Upper lobe of left lung (tissue), 6 donors: ENCODE measurements around the gene CXCL17. TPM values are rescaled to one million over a fixed set of nuclear protein-coding genes. Genes with fewer than 3 reads are reported as not detected.
A peak's percentile ranks its signal among the peaks of the same experiment; 100 is the strongest.

Experiments used
- ATAC-seq, 2 donors: fragments of 200-7000 bp; cut with Tn5 transposase; one replicate each; pipeline ENCODE4 v1.9.1; 2022; ENCODE audit warnings: mild to moderate bottlenecking in 2 of 2, moderate library complexity in 2 of 2; ENCODE audit not compliant: low FRiP score in 2 of 2
- DNase-seq, 2 donors: peaks; one replicate each; pipeline ENCODE4 v3.0.0-alpha.2; 2019 to 2020
- H3K27ac ChIP-seq, 4 donors: fragments of 200-600 bp; sonication (generic); one replicate each; pipeline ENCODE4 v1.5.1; 2016 to 2019
- H3K27me3 ChIP-seq, 4 donors: fragments of 200-600 bp; sonication (generic); one replicate each; pipeline ENCODE4 v1.5.1; 2017 to 2019
- H3K36me3 ChIP-seq, 4 donors: fragments of 200-600 bp; sonication (generic); one replicate each; pipeline ENCODE4 v1.5.1; 2016 to 2019
- H3K4me1 ChIP-seq, 4 donors: fragments of 200-600 bp; sonication (generic); one replicate each; pipeline ENCODE4 v1.5.1; 2018 to 2019
- H3K4me3 ChIP-seq, 4 donors: fragments of 200-600 bp; sonication (generic); one replicate each; pipeline ENCODE4 v1.5.1; 2017 to 2019; ENCODE audit warnings: mild to moderate bottlenecking in 2 of 4, moderate library complexity in 1 of 4
- H3K9me3 ChIP-seq, 4 donors: fragments of 200-600 bp; sonication (generic); one replicate each; pipeline ENCODE4 v1.5.1; 2018 to 2019
- EP300 ChIP-seq, 4 donors: sonication (generic); formaldehyde crosslinking; IDR thresholded peaks; one replicate each; pipeline ENCODE4 v1.5.1; 2017; ENCODE audit warnings: antibody characterized with exemption in 4 of 4, control low read depth in 2 of 4
- POLR2A ChIP-seq, 4 donors: fragments of 450-650 bp; IDR thresholded peaks; one replicate each; pipeline ENCODE4 v1.5.1; 2016 to 2017; ENCODE audit warnings: antibody characterized with exemption in 4 of 4, mild to moderate bottlenecking in 2 of 4
- POLR2AphosphoS5 ChIP-seq, 2 donors: sonication (generic); formaldehyde crosslinking; IDR thresholded peaks; one replicate each; pipeline ENCODE4 v1.5.1; 2017; ENCODE audit warnings: antibody characterized with exemption in 2 of 2
- WGBS, 2 donors: methylation state at CpG; one replicate each; pipeline ENCODE4 v1.1.5; 2017 to 2018; 5-methylcytosine and 5-hydroxymethylcytosine counted together
- small RNA-seq, 4 donors: library from RNA; depleted of rRNA; stranded (forward); fragments of <200 nt; gene quantifications; one replicate each; pipeline ENCODE3, GENCODE V24; 2016
- total RNA-seq, 6 donors: library from RNA; depleted of rRNA in 4 of 6; stranded (reverse); fragments of >200 nt in 4 of 6; gene quantifications; one replicate each; pipeline versions ENCODE4 v1.1.0 to v1.2.1, GENCODE V29; 2016 to 2021
- TF ChIP-seq, protein P1 (sequence below), 6 experiments: fragments of 450-650 bp in 4 of 6; fragments of 200-600 bp in 2 of 6; sonication (generic) in 2 of 6; IDR thresholded peaks; one replicate each; pipeline ENCODE4 v1.5.1; 2016 to 2019; ENCODE audit warnings: antibody characterized with exemption in 6 of 6
- donor health status: DM: no; HTN: no; CAD: no; lungs with moderate emphysema.
- donor health status: DM: no; HTN: yes; CAD: no; lungs with severe emphysema.

Gene CXCL17
- total RNA-seq, 6 donors from 2014 or later: 31.4 to 155 (median 92.3) TPM

DNA sequence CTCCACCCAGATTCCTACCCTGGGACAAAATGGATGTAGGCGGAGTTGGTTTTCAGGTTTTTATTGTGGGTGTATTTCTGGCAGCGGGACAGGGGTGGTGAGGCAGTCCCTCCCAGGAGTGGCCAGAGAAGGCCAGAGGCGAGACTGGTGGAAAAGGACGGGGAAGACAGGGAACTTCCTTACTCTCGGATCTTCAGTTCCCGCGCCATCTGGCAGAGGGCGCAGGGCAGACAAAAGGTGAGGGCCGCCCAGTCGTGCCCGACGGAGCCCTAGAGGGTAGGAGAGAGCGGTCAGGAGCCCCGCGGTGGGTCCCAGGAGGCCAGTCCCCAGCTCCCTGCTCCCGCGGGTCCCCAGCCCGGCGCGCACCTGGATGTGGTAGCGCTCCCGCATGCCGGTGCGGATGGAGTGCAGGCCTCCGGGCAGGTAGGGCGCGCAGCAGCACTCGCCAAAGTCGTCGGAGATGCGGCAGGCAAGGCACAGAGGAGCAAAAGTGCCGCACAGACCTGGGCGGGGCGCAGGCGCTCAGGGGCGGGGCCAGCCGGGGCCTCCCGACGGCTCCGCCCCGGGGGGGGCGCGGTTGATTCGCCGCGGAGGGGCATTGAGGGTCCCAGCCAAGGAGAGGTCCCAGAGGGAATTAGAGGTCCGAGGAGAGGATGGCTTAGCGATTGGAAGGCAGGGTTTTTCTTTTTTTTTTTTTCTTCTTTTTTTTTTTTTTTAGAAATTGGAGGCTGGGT lies 55.6 kb downstream of the CXCL17 start:
- ATAC-seq (peak; percentile 54 to 87), DNase-seq (peak; percentile 76 to 92)
- H3K27me3 ChIP-seq: peaks cover 0 to 16% (median 8%) of the 10 kb centered on the region in 4 donors
- TF ChIP-seq EP300 (IDR thresholded peaks at IDR 0.05) (no peak), POLR2A (IDR thresholded peaks at IDR 0.05) (no peak)
- TF ChIP-seq, protein P1, sequence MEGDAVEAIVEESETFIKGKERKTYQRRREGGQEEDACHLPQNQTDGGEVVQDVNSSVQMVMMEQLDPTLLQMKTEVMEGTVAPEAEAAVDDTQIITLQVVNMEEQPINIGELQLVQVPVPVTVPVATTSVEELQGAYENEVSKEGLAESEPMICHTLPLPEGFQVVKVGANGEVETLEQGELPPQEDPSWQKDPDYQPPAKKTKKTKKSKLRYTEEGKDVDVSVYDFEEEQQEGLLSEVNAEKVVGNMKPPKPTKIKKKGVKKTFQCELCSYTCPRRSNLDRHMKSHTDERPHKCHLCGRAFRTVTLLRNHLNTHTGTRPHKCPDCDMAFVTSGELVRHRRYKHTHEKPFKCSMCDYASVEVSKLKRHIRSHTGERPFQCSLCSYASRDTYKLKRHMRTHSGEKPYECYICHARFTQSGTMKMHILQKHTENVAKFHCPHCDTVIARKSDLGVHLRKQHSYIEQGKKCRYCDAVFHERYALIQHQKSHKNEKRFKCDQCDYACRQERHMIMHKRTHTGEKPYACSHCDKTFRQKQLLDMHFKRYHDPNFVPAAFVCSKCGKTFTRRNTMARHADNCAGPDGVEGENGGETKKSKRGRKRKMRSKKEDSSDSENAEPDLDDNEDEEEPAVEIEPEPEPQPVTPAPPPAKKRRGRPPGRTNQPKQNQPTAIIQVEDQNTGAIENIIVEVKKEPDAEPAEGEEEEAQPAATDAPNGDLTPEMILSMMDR (IDR thresholded peaks at IDR 0.05): peak; percentile 46 to 67 (median 58)
- peaks cover 8 to 12% (median 10%) of the 10 kb centered on the region in 4 donors for H3K4me1 ChIP-seq
- H3K36me3 ChIP-seq: no peaks in the 10 kb centered on the region
- 5 to 6% methylated on average over 31 to 45 of the region's 48 CpGs for WGBS, 2 donors
- H3K4me3 ChIP-seq: peak overlapping the region; percentile 31 to 50 (median 40)
- H3K27ac ChIP-seq: no peak overlapping the region
- no peaks in the 10 kb centered on the region for H3K9me3 ChIP-seq

DNA sequence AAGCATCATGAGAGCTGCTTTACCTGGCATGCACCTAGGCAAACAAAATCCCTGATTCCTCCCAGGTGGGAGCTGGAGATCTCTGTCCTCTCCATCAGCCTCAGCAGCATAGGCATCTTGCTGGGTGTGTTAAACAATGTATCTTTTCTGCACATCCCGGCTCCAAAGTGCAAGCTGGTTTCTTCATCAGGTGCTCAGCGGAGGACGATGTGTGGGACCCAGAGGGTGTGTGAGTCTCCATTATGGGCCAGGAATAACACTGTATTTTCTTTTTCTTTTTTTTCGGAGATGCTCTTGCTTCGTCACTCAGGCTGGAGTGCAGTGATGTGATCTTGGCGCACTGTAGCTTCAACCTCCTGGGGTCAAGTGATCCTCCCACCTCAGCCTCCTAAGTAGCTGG lies 62.6 kb downstream of the CXCL17 start:
- Histone ChIP-seq H3K27me3 (no peaks in the 10 kb centered on the region), H3K27ac (no peak overlapping the region), H3K4me1 (no peaks in the 10 kb centered on the region), H3K36me3 (peaks cover 0 to 14% (median 6%) of the 10 kb centered on the region in 4 donors), H3K9me3 (no peaks in the 10 kb centered on the region), H3K4me3 (no peak overlapping the region)
- 82% methylated on average over 6 of the region's 6 CpGs for WGBS, 2 donors
- no peak for ATAC-seq
- no peak for DNase-seq
- TF ChIP-seq POLR2A (IDR thresholded peaks at IDR 0.05) (no peak), EP300 (IDR thresholded peaks at IDR 0.05) (no peak), POLR2AphosphoS5 (IDR thresholded peaks at IDR 0.05) (no peak)
- TF ChIP-seq, protein P1 (IDR thresholded peaks at IDR 0.05): no peak

Small RNA genes within 50 kb of the gene (small RNA-seq; reads per million reads assigned to genes)
- gene RNU4-60P: 0 reads per million in 4 donors

Other genes starting within 250 kb of the CXCL17 start
- gene DEDD2, start 225.3 kb downstream of the CXCL17 start, total RNA-seq: 100 to 1,000 TPM in 1 of 6 donors, 10 to 100 TPM in 5; 38.6 to 154 (median 51.2) TPM
- 10 to 100 TPM in 4 of 6 donors, 1 to 10 TPM in 2; 7.9 to 13.8 (median 11.4) TPM for gene ZNF526, start 222.6 kb downstream of the CXCL17 start, total RNA-seq
- gene GSK3A, start 200.3 kb downstream of the CXCL17 start, total RNA-seq: 10 to 100 TPM; 33.2 to 46.9 (median 39.1) TPM
- gene ERF, start 187.8 kb downstream of the CXCL17 start, total RNA-seq: 10 to 100 TPM; 13.6 to 59.4 (median 32.5) TPM
- 100 to 1,000 TPM in 1 of 6 donors, 10 to 100 TPM in 5; 52.6 to 170 (median 77.7) TPM for gene CIC, start 173.7 kb downstream of the CXCL17 start, total RNA-seq
- 1 to 10 TPM in 1 of 6 donors, under 1 TPM in 2, not detected in 3; 0.40 to 1.4 (median 0.61) TPM for gene PRR19, start 140.8 kb downstream of the CXCL17 start, total RNA-seq
- 10 to 100 TPM; 13.6 to 21.2 (median 18.8) TPM for gene PAFAH1B3, start 140.3 kb downstream of the CXCL17 start, total RNA-seq
- gene TMEM145, start 129.6 kb downstream of the CXCL17 start, total RNA-seq: under 1 TPM in 3 of 6 donors, not detected in 3; 0.34 to 0.79 (median 0.49) TPM
- gene MEGF8, start 117.3 kb downstream of the CXCL17 start, total RNA-seq: 10 to 100 TPM; 13.7 to 30.7 (median 17.8) TPM
- 10 to 100 TPM in 1 of 6 donors, under 1 TPM in 2, not detected in 3; 0.46 to 32.5 (median 0.94) TPM for gene CNFN, start 52.6 kb downstream of the CXCL17 start, total RNA-seq
- gene LIPE, start 15.6 kb downstream of the CXCL17 start, total RNA-seq: 1 to 10 TPM; 1.3 to 6.2 (median 4.2) TPM
- 10 to 100 TPM in 1 of 6 donors, 1 to 10 TPM in 5; 7.3 to 11.9 (median 9.2) TPM for gene CEACAM1, start 85.5 kb upstream of the CXCL17 start, total RNA-seq
- gene CEACAM8, start 152.0 kb upstream of the CXCL17 start, total RNA-seq: 1 to 10 TPM in 1 of 6 donors, under 1 TPM in 3, not detected in 2; 0.67 to 1.1 (median 0.75) TPM